Osteoblast (primary cell): Measurements from ENCODE around the gene TOP3A. TPM values are rescaled to one million over a fixed set of nuclear protein-coding genes. Genes with fewer than 3 reads are reported as not detected.

Experiments used
- DNase-seq: peaks from one replicate; pipeline ENCODE4 v3.0.0; 2011; ENCODE audit warnings: low spot score, mixed read lengths; ENCODE audit not compliant: insufficient read length; ENCODE audit errors: missing footprints
- H2AFZ ChIP-seq: 2 replicates; pipeline ENCODE4 v1.6.0; 2011; ENCODE audit warnings: mild to moderate bottlenecking, low read length
- H3K27ac ChIP-seq: 2 replicates; pipeline ENCODE4 v1.5.1; 2011; ENCODE audit warnings: mild to moderate bottlenecking, low read depth, low read length, moderate library complexity
- H3K27me3 ChIP-seq: 2 replicates; pipeline ENCODE4 v1.6.0; 2012; ENCODE audit warnings: mild to moderate bottlenecking, control low read depth, inconsistent platforms, low read length, moderate library complexity; ENCODE audit not compliant: insufficient read depth
- H3K36me3 ChIP-seq: 2 replicates; pipeline ENCODE4 v1.5.1; 2011; ENCODE audit warnings: mild to moderate bottlenecking, low read length, control low read depth, moderate library complexity; ENCODE audit not compliant: insufficient read depth
- H3K4me1 ChIP-seq: 2 replicates; pipeline ENCODE4 v1.5.1; 2011; ENCODE audit warnings: mild to moderate bottlenecking, low read length, control low read depth, moderate library complexity; ENCODE audit not compliant: insufficient read depth
- H3K4me2 ChIP-seq: 2 replicates; pipeline ENCODE4 v1.6.0; 2011; ENCODE audit warnings: mild to moderate bottlenecking, low read length; ENCODE audit not compliant: insufficient read depth
- H3K4me3 ChIP-seq: fragments of 200-600 bp; sonication (generic); 3 replicates; pipeline ENCODE4 v1.5.1; 2012; ENCODE audit warnings: mild to moderate bottlenecking, low read length, inconsistent platforms; ENCODE audit not compliant: insufficient read depth
- H3K79me2 ChIP-seq: 2 replicates; pipeline ENCODE4 v1.6.0; 2012; ENCODE audit warnings: mild to moderate bottlenecking, low read length, control low read depth, inconsistent platforms; ENCODE audit not compliant: insufficient read depth
- H3K9me3 ChIP-seq: 2 replicates; pipeline ENCODE4 v1.5.1; 2011; ENCODE audit warnings: low read depth, low read length, control low read depth
- H4K20me1 ChIP-seq: 2 replicates; pipeline ENCODE4 v1.6.0; 2012; ENCODE audit warnings: mild to moderate bottlenecking, low read length, control low read depth; ENCODE audit not compliant: insufficient read depth
- CTCF ChIP-seq: IDR thresholded peaks from 2 replicates; pipeline ENCODE4 v1.5.1; 2011; ENCODE audit warnings: mild to moderate bottlenecking, low read depth, low read length, moderate library complexity; ENCODE audit errors: extremely low read depth
- total RNA-seq: library from RNA; depleted of rRNA; stranded (reverse); fragments of >200 nt; gene quantifications from 2 replicates; pipeline ENCODE4 v1.2.3, GENCODE V29; 2012

Gene TOP3A
- total RNA-seq, 1 donor, result 36.2 TPM

DNA sequence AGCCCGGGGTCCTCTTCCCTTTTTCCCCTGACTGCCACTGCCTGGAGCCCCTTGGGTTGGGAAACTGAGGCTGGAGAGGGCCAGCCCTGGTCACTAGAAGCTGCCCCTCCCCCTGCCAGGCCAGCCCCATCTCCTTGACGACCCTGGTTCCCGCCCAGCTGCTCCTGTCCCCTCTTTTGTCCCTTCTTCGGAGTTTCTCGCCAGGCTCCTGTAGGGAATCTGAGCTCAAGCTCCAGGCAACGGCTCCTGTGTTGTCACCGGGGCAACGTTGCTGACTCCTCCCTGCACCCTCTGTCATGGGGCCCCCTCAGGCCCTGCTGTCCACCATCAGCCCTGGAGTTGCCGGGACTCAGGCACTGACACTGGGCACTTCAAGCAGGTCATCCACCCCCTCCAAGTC, 83.6 kb downstream of the TOP3A start:
- H3K36me3 ChIP-seq, result peaks cover 18% of the 10 kb centered on the region
- no peak overlapping the region for H3K27ac ChIP-seq
- H3K27me3 ChIP-seq, result no peaks in the 10 kb centered on the region
- H3K4me3 ChIP-seq, result no peak overlapping the region
- H3K4me1 ChIP-seq, result peaks cover 22% of the 10 kb centered on the region
- DNase-seq, result peak; percentile 66
- no peaks in the 10 kb centered on the region for H3K9me3 ChIP-seq
- TF ChIP-seq CTCF, result no peak
- peaks cover 59% of the 10 kb centered on the region for H4K20me1 ChIP-seq
- H3K79me2 ChIP-seq, result peaks cover 76% of the 10 kb centered on the region
- no peak overlapping the region for H2AFZ ChIP-seq
- no peak overlapping the region for H3K4me2 ChIP-seq

- Histone ChIP-seq H3K79me2 (peaks cover 81% of the 10 kb centered on the region), H3K9me3 (no peaks in the 10 kb centered on the region), H3K4me2 (no peak overlapping the region), H3K4me1 (peaks cover 17% of the 10 kb centered on the region), H3K4me3 (no peak overlapping the region), H4K20me1 (peaks cover 61% of the 10 kb centered on the region), H2AFZ (no peak overlapping the region), H3K27ac (no peak overlapping the region), H3K36me3 (peaks cover 18% of the 10 kb centered on the region), H3K27me3 (no peaks in the 10 kb centered on the region)
- DNase-seq, result peak; percentile 66
- no peak for TF ChIP-seq CTCF
Observed at GRCh38 chr17:18230288-18231141, 84.3 kb downstream of the TOP3A start.

GRCh38 chr17:18229771-18230170, 85.0 kb downstream of the TOP3A start:
- Histone ChIP-seq H3K9me3 (no peaks in the 10 kb centered on the region), H3K4me1 (peaks cover 16% of the 10 kb centered on the region), H3K4me3 (no peak overlapping the region), H3K4me2 (no peak overlapping the region), H3K79me2 (peaks cover 81% of the 10 kb centered on the region), H3K27me3 (no peaks in the 10 kb centered on the region), H3K36me3 (peaks cover 18% of the 10 kb centered on the region), H2AFZ (no peak overlapping the region), H3K27ac (no peak overlapping the region), H4K20me1 (peaks cover 61% of the 10 kb centered on the region)
- peak; percentile 76 for DNase-seq
- no peak for TF ChIP-seq CTCF

- TF ChIP-seq CTCF, result no peak
- H3K79me2 ChIP-seq, result peaks cover 79% of the 10 kb centered on the region
- H4K20me1 ChIP-seq, result peaks cover 61% of the 10 kb centered on the region
- no peaks in the 10 kb centered on the region for H3K27me3 ChIP-seq
- peaks cover 13% of the 10 kb centered on the region for H3K36me3 ChIP-seq
- no peak overlapping the region for H3K4me2 ChIP-seq
- H3K4me1 ChIP-seq, result peaks cover 22% of the 10 kb centered on the region
- H3K4me3 ChIP-seq, result no peak overlapping the region
- H3K9me3 ChIP-seq, result no peaks in the 10 kb centered on the region
- no peak overlapping the region for H3K27ac ChIP-seq
- DNase-seq, result peak; percentile 80
- H2AFZ ChIP-seq, result no peak overlapping the region
Observed at GRCh38 chr17:18229254-18229653, 85.5 kb downstream of the TOP3A start.
